Muscle of leg (tissue), 11 donors: ENCODE measurements around the gene GRB14. TPM values are rescaled to one million over a fixed set of nuclear protein-coding genes. Genes with fewer than 3 reads are reported as not detected.
"Not testable (repeated sequence)": the region's sequence is repeated elsewhere in the genome, so short reads cannot be mapped to it uniquely, and the experiment has no call there.

Experiments
- DNase-seq: peaks from one replicate; pipeline ENCODE4 v3.0.0; 2013
- H3K27ac ChIP-seq: one replicate; pipeline ENCODE4 v1.5.1; 2013; ENCODE audit warnings: mild to moderate bottlenecking, low read length, control low read depth
- H3K27me3 ChIP-seq: one replicate; pipeline ENCODE4 v1.6.1; 2013; ENCODE audit warnings: low read length; ENCODE audit not compliant: control insufficient read depth, insufficient read depth
- H3K36me3 ChIP-seq: one replicate; pipeline ENCODE4 v1.6.1; 2013; ENCODE audit warnings: low read length; ENCODE audit not compliant: control insufficient read depth, insufficient read depth
- H3K4me1 ChIP-seq: one replicate; pipeline ENCODE4 v1.6.1; 2013; ENCODE audit warnings: low read length; ENCODE audit not compliant: control insufficient read depth, insufficient read depth
- H3K4me3 ChIP-seq: one replicate; pipeline ENCODE4 v1.5.1; 2013; ENCODE audit warnings: low read length, control low read depth
- H3K9me3 ChIP-seq: replicated peaks from 2 replicates; pipeline ENCODE4 v1.6.1; 2013; ENCODE audit warnings: low read depth, low read length; ENCODE audit not compliant: control insufficient read depth
- WGBS: methylation state at CpG from one replicate; pipeline ENCODE4 v1.1.5; 2013; ENCODE audit warnings: missing lambda C conversion rate; ENCODE audit not compliant: insufficient coverage; 5-methylcytosine and 5-hydroxymethylcytosine counted together
- polyA plus RNA-seq, 8 donors: library from polyadenylated mRNA; unstranded; fragments of 120-200 nt; gene quantifications; one replicate each; pipeline versions ENCODE4 v1.2.1 to v1.2.3, GENCODE V29; 2013; ENCODE audit warnings: inconsistent platforms in 1 of 8, low replicate concordance in 1 of 8; ENCODE audit not compliant: insufficient read length in 8 of 8, insufficient read depth in 1 of 8
- total RNA-seq: library from RNA; stranded (reverse); fragments of 120-200 nt; gene quantifications from one replicate; pipeline ENCODE4 v1.2.4, GENCODE V29; 2013

The GRB14 gene
- total and polyA plus RNA-seq, 9 donors = 1.5 to 4.3 (median 2.9) TPM

GRCh38 chr2:164651361-164651760 lies 30.1 kb upstream of the GRB14 start:
- H3K4me3 ChIP-seq = no peak overlapping the region
- DNase-seq = no peak
- no peaks in the 10 kb centered on the region for H3K4me1 ChIP-seq
- H3K9me3 ChIP-seq = peaks cover 5% of the 10 kb centered on the region
- H3K36me3 ChIP-seq = no peaks in the 10 kb centered on the region
- no peak overlapping the region for H3K27ac ChIP-seq
- WGBS = no CpG with 5 or more reads among the region's 1 CpG
- H3K27me3 ChIP-seq = no peaks in the 10 kb centered on the region

GRCh38 chr2:164644036-164644700 lies 22.9 kb upstream of the GRB14 start:
- H3K27ac ChIP-seq = no peak overlapping the region
- H3K4me1 ChIP-seq = no peaks in the 10 kb centered on the region
- no peaks in the 10 kb centered on the region for H3K9me3 ChIP-seq
- H3K27me3 ChIP-seq = no peaks in the 10 kb centered on the region
- DNase-seq = peak; percentile 8
- H3K36me3 ChIP-seq = no peaks in the 10 kb centered on the region
- WGBS = no CpG with 5 or more reads among the region's 1 CpG
- no peak overlapping the region for H3K4me3 ChIP-seq

DNA sequence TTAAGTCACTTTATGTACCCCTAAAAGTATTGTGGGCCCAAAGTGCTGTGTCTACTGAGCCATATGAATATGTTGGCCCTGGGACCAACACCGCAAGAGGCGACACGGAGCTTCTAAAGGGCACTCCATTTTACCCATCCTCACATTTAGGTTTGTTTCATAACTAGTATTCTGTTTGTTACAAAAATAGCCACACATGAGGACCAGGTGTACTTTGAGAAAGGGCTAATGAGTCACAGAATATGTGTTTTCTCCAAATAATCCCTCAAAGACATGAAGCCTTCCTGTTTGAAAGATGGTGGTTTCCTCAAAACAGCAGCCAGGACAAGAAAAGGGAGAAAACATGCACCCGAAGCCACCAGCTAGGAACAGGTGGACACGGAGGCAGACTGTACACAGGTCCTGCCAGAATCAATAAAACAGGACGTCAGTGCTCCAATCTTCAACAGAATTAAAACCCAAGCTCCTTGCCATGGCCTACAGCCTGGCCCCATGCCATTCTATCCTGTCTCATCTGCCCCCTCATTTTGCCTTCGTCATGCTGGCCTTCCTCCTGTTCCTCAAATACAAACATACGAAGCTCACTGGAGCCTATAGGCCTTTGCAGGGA lies 21.8 kb upstream of the GRB14 start:
- H3K36me3 ChIP-seq = no peaks in the 10 kb centered on the region
- no peaks in the 10 kb centered on the region for H3K27me3 ChIP-seq
- H3K4me1 ChIP-seq = no peaks in the 10 kb centered on the region
- WGBS = 84% methylated on average over 5 of the region's 8 CpGs
- no peak for DNase-seq
- no peaks in the 10 kb centered on the region for H3K9me3 ChIP-seq
- no peak overlapping the region for H3K4me3 ChIP-seq
- no peak overlapping the region for H3K27ac ChIP-seq

- Histone ChIP-seq H3K4me3 (no peak overlapping the region), H3K4me1 (no peaks in the 10 kb centered on the region), H3K27me3 (no peaks in the 10 kb centered on the region), H3K36me3 (no peaks in the 10 kb centered on the region), H3K9me3 (no peaks in the 10 kb centered on the region), H3K27ac (no peak overlapping the region)
- 100% methylated on average over 1 of the region's 2 CpGs for WGBS
- no peak for DNase-seq
These were observed 21.0 kb upstream of the GRB14 start for GRCh38 chr2:164642268-164642667.

DNA sequence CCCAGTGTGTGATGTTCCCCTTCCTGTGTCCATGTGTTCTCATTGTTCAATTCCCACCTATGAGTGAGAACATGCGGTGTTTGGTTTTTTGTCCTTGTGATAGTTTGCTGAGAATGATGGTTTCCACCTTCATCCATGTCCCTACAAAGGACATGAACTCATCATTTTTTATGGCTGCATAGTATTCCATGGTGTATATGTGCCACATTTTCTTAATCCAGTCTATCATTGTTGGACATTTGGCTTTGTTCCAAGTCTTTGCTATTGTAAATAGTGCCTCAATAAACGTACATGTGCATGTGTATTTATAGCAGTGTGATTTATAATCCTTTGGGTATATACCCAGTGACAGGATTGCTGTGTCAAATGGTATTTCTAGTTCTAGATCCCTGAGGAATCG lies 7.0 kb upstream of the GRB14 start:
- no CpG with 5 or more reads among the region's 3 CpGs for WGBS

DNA sequence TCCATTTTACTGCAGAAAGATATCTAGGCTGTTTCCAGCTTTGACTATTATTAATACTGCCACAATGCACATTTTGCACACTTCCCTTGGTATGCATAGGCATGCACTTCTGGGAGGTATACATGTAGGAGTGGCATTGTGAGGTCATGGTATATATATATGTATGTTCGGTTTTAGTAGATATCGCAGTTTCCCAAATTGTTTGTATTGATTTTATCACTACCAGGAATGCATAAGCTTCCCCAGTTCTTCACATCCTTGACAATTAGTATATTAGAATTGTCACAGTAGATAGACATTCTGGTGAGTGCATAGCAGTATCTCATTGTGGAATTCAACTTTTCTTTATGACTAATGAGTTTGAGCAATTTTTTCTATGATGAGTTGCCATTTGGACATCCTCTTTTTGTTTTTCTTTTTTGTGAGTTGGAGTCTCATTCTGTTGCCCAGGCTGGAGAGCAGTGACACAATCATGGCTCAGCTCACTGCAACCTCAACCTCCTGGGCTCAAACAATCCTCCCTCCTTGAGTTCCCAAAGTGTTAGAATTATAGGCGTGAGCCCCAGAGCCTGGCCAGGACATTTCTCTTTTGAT lies 4.2 kb upstream of the GRB14 start:
- no CpG with 5 or more reads among the region's 3 CpGs for WGBS
- H3K9me3 ChIP-seq = no peaks in the 10 kb centered on the region
- H3K27ac ChIP-seq = no peak overlapping the region
- H3K4me3 ChIP-seq = no peak overlapping the region
- no peak for DNase-seq
- H3K4me1 ChIP-seq = peaks cover 3% of the 10 kb centered on the region
- no peaks in the 10 kb centered on the region for H3K36me3 ChIP-seq
- peaks cover 13% of the 10 kb centered on the region for H3K27me3 ChIP-seq

More for the DNA sequence above, 7.0 kb upstream of the GRB14 start:
- H3K9me3 ChIP-seq, H3K27me3 ChIP-seq, H3K36me3 ChIP-seq, DNase-seq, H3K27ac ChIP-seq, H3K4me3 ChIP-seq, H3K4me1 ChIP-seq: not testable (repeated sequence)

- Histone ChIP-seq H3K36me3 (no peaks in the 10 kb centered on the region), H3K27me3 (peaks cover 13% of the 10 kb centered on the region), H3K4me1 (peaks cover 3% of the 10 kb centered on the region), H3K9me3 (no peaks in the 10 kb centered on the region), H3K27ac (no peak overlapping the region), H3K4me3 (no peak overlapping the region)
- 31% methylated on average over 2 of the region's 2 CpGs for WGBS
- peak; percentile 22 for DNase-seq
These were observed 3.0 kb upstream of the GRB14 start for GRCh38 chr2:164624316-164624715.

DNA sequence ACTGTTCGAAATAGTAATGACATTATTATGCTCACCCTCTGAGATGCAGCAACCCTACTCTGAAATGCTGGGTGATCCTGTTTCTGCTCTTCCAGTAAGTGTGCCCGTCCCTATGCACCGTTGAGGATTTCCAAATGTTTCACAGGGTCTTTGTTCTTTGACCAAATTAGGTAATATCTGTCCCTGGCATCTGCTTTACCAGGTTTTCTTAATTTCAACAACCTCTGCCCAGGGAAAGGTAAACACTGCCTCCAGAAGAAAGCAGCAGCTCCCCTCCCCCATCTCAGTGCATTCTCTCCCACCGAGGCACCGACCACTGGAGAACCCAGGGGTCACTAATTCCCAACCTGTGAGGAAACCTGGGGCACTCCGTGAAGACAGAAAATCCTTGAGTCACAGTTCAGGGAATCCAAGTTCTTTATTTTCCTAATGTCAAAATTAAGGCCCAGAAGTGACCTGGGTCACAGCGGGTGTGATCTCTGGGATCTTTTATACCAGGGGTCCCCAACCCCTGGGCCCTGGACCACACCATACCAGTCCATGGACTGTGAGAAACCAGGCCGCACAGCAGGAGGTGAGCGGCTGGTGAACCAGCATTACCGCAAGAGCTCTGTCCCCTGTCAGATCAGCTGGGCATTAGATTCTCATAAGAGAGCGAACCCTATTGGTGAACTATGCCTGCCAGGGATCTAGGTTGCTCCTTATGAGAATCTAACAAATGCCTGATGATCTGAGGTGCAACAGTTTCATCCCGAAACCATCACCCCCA lies 1.2 kb upstream of the GRB14 start:
- Histone ChIP-seq H3K9me3 (no peaks in the 10 kb centered on the region), H3K4me1 (peaks cover 3% of the 10 kb centered on the region), H3K27ac (no peak overlapping the region), H3K36me3 (no peaks in the 10 kb centered on the region), H3K4me3 (no peak overlapping the region), H3K27me3 (peaks cover 13% of the 10 kb centered on the region)
- no peak for DNase-seq
- WGBS = 73% methylated on average over 9 of the region's 12 CpGs

- Histone ChIP-seq H3K27me3 (peaks cover 13% of the 10 kb centered on the region), H3K27ac (no peak overlapping the region), H3K4me1 (peaks cover 3% of the 10 kb centered on the region), H3K9me3 (no peaks in the 10 kb centered on the region), H3K4me3 (peak overlapping the region; percentile 22), H3K36me3 (no peaks in the 10 kb centered on the region)
- WGBS = 1% methylated on average over 9 of the region's 13 CpGs
- no peak for DNase-seq
These were observed 453 bp upstream of the GRB14 start for GRCh38 chr2:164621764-164622105.

DNA sequence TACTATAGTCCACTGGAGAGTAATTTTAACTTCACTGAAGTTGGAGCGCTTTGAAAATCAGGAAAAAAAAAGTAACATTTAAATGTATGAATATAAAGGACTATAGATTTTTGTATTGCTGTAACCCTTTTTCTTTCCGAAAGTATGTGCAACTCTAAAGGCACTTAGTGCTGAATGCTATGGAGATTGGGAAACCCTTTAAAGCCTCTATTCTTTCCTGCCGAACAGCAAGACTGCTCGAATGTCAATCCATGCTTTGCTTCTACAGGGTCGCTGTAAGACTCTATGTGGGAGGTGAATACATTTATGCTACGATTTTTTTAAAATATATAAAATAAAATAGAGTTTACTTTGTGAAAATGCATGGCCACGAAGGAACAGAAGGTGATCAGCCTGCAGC lies 825 bp downstream of the GRB14 start:
- H3K36me3 ChIP-seq = no peaks in the 10 kb centered on the region
- H3K4me1 ChIP-seq = peaks cover 3% of the 10 kb centered on the region
- peak overlapping the region; percentile 44 for H3K4me3 ChIP-seq
- no peaks in the 10 kb centered on the region for H3K9me3 ChIP-seq
- H3K27me3 ChIP-seq = peaks cover 13% of the 10 kb centered on the region
- 0% methylated on average over 1 of the region's 7 CpGs for WGBS
- H3K27ac ChIP-seq = no peak overlapping the region
- DNase-seq = peak; percentile 12
